ENCODE measurements around the gene RAPGEF1. TPM values are rescaled to one million over a fixed set of nuclear protein-coding genes. Genes with fewer than 3 reads are reported as not detected.

The RAPGEF1 gene
- total RNA-seq, 2 experiments from 2014 or later, result 149 to 158 TPM

DNA sequence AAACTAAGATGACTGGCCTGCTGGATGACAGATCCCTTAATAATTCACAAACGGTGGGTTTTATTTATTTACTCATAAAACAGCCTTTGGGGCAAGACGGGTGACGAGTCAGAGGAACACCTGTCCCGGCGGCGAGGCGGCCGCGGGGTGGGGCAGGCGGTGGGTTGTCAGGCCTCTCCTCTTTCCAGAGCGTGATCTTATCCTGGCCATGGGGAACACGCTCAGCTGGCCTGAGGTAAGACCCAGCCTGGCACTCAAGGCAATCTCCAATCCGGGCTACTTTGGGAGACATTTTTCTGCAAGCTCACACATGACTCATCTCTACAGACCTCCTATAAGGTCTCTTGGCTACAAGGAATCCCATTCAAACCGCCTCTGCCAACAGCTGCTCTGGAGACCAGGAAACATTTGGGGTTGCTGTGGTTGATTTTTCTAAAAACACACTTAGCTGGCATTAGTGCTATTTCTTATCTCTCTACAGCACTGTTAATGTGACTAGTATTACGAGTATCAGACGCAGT lies 6.3 kb downstream of the RAPGEF1 start:
- Mint-ChIP-seq H3K9me3 (no peaks in the 10 kb centered on the region), H3K36me3 (ENCODE audit: low read depth) (peaks cover 41% of the 10 kb centered on the region), H3K4me1 (peaks cover 85% of the 10 kb centered on the region), H3K27ac (peak overlapping the region; percentile 99), H3K4me3 (peak overlapping the region; percentile 71), H3K27me3 (no peaks in the 10 kb centered on the region)
- DNase-seq, result peak; percentile 59
- POLR2A ChIA-PET, result interaction anchor here (0.7 to 14.7 kb wide), 16 partner anchors 9 to 361 kb away, joined by 3 to 362 read pairs (median 8); no protein-coding TSS in a partner anchor
- CTCF ChIA-PET, result interaction anchor here (0.6 to 8.0 kb wide), 9 partner anchors 20 to 384 kb away, joined by 3 to 87 read pairs (median 5); no protein-coding TSS in a partner anchor

DNA sequence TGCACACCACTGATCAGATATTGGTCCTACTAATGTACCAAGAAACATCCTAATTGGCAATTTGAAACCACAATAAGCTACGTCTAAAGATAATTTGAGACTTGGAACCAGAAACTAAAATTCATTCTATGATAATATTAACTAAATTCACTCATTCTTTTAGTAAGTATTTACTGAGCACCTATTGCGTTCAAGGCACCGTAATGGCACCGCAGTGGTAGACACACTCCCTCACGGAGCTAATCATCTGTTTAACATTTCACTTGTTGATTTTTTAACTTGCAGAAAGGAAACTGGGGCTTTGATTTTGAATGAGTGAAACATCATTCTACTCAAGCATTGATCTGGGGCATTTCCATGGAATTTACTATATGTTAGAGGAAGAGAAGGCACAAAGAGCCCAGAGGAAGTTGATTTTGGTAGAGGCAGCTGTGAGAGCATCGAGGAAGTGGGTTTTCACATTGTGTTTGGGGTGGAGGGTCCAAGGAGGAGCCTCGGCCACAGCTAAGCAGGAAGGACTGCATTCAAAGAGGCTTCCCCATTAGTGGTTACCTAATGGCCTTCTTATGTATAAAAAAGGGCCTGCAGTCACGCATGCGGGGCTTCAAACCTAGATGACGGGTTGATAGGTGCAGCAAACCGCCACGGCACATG lies 7.1 kb downstream of the RAPGEF1 start:
- Mint-ChIP-seq H3K27ac (peak overlapping the region; percentile 99), H3K9me3 (no peaks in the 10 kb centered on the region), H3K36me3 (ENCODE audit: low read depth) (peaks cover 38% of the 10 kb centered on the region), H3K4me1 (peaks cover 92% of the 10 kb centered on the region), H3K4me3 (peak overlapping the region; percentile 71), H3K27me3 (no peaks in the 10 kb centered on the region)
- ChIA-PET POLR2A (interaction anchor here (1.1 to 14.7 kb wide), 20 partner anchors 8 to 476 kb away, joined by 3 to 362 read pairs (median 9); partner anchors contain the start of gene RAPGEF1), CTCF (interaction anchor here (0.7 to 8.0 kb wide), 17 partner anchors 11 to 609 kb away, joined by 3 to 87 read pairs (median 6); no protein-coding TSS in a partner anchor)
- DNase-seq, result peak; percentile 70

DNA sequence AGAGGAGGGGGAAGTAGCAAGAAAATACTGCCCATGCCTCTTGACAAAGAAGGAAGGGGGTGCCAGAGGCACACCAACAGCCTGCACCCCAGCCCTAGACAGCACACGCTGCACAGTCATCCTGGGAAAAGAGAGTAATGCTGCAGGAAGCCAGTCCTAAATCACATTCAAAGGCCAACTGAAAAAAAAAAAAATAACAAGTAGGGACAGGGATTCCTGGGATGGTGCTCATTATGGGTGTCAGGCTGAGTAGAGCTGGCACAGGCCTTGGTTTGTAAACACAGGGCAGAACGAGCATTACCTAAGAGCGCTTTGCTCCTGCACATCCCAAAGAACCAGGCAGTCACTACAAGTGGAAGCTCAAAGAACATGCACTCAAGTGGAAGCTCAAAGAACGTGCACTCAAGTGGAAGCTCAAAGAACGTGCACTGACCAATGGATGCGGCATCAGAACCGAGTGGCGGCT lies 7.8 kb downstream of the RAPGEF1 start:
- CTCF ChIA-PET, result interaction anchor here (0.7 to 8.0 kb wide), 19 partner anchors 10 to 608 kb away, joined by 3 to 87 read pairs (median 5); no protein-coding TSS in a partner anchor
- POLR2A ChIA-PET, result interaction anchor here (0.6 to 14.7 kb wide), 28 partner anchors 8 to 1687 kb away, joined by 3 to 362 read pairs (median 7); partner anchors contain the start of gene RAPGEF1
- Mint-ChIP-seq H3K36me3 (ENCODE audit: low read depth) (peaks cover 36% of the 10 kb centered on the region), H3K9me3 (no peaks in the 10 kb centered on the region), H3K27me3 (no peaks in the 10 kb centered on the region), H3K27ac (peak overlapping the region; percentile 99), H3K4me1 (peaks cover 94% of the 10 kb centered on the region), H3K4me3 (peak overlapping the region; percentile 71)
- peak; percentile 31 for DNase-seq

DNA sequence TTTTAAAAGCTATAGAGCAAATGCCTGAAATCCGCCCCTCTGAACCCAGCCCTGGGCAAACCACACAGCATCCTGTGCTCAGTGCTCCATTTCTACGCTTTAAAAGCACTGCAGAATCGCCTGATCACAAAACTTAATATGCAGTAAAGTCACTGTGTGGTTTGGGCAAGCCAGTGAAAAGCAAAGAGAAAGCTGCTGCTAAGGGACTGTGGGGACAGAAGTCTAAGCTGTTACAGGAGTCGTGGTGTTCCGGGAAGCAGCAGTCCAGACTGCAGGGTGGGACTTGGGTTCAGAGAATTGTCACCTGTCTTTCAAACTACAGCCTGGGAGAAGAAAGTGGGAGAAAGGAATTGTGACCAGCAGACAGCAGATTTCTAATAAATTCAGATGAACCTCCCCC lies 8.2 kb downstream of the RAPGEF1 start:
- Mint-ChIP-seq H3K9me3 (no peaks in the 10 kb centered on the region), H3K4me1 (peaks cover 94% of the 10 kb centered on the region), H3K27me3 (no peaks in the 10 kb centered on the region), H3K4me3 (peak overlapping the region; percentile 71), H3K27ac (peak overlapping the region; percentile 99), H3K36me3 (ENCODE audit: low read depth) (peaks cover 32% of the 10 kb centered on the region)
- ChIA-PET CTCF (interaction anchor here (0.5 to 8.0 kb wide), 16 partner anchors 9 to 251 kb away, joined by 3 to 87 read pairs (median 6); no protein-coding TSS in a partner anchor), POLR2A (interaction anchor here (0.6 to 14.7 kb wide), 25 partner anchors 9 to 1687 kb away, joined by 3 to 362 read pairs (median 7); partner anchors contain the start of gene RAPGEF1)
- peak; percentile 74 for DNase-seq

DNA sequence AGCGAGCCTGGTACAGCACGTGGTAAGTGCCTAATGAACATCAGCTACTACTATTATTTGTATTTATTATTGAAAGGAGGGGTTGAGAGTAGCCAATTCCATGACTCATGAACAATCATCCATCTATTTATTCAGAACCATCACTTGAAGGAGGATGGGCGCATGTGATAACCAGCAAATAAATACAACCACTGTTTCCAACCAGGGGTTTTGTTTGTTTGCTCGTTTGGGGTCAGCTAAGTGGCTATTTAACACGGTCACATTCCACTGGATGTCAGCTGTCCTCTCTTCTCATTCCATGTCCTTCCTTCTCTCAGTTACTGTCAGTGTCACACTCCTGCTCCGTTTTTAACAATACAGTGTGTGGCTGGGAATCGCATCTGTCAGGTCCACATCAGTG lies 8.6 kb downstream of the RAPGEF1 start:
- ChIA-PET POLR2A (interaction anchor here (0.7 to 14.7 kb wide), 23 partner anchors 8 to 475 kb away, joined by 3 to 362 read pairs (median 9); partner anchors contain the start of gene RAPGEF1), CTCF (interaction anchor here (0.5 to 8.0 kb wide), 14 partner anchors 9 to 250 kb away, joined by 3 to 87 read pairs (median 6); no protein-coding TSS in a partner anchor)
- Mint-ChIP-seq H3K27ac (peak overlapping the region; percentile 99), H3K36me3 (ENCODE audit: low read depth) (peaks cover 32% of the 10 kb centered on the region), H3K9me3 (no peaks in the 10 kb centered on the region), H3K4me3 (peak overlapping the region; percentile 71), H3K4me1 (peaks cover 94% of the 10 kb centered on the region), H3K27me3 (no peaks in the 10 kb centered on the region)
- no peak for DNase-seq

DNA sequence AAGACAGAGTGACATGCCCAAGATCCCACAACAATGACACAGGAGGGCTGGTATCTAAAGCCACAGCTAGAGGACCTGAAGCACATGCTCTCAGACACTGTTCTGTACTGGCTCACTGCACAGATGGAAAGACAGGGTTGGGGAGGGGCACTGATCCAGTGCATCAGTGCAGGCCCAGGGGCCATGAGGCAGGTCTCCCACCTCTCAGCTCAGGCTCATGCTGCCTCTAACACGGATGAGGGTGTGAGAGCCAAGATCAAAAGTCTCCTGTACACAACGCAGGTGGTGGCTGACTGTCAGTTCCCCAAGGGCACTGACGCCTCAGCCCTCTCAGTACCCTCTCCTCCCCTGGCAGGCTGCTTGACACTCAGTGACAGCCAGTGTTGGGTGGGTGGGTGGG lies 10.9 kb downstream of the RAPGEF1 start:
- Mint-ChIP-seq H3K27me3 (no peaks in the 10 kb centered on the region), H3K4me3 (peak overlapping the region; percentile 53), H3K36me3 (ENCODE audit: low read depth) (peaks cover 21% of the 10 kb centered on the region), H3K9me3 (no peaks in the 10 kb centered on the region), H3K27ac (peak overlapping the region; percentile 99), H3K4me1 (peaks cover 90% of the 10 kb centered on the region)
- DNase-seq, result peak; percentile 52
- POLR2A ChIA-PET, result interaction anchor here (0.7 to 14.7 kb wide), 17 partner anchors 9 to 512 kb away, joined by 3 to 362 read pairs (median 5); partner anchors contain the start of genes POMT1 and RAPGEF1
- CTCF ChIA-PET, result interaction anchor here (0.9 to 8.0 kb wide), 6 partner anchors 9 to 60 kb away, joined by 3 to 87 read pairs (median 4); no protein-coding TSS in a partner anchor

DNA sequence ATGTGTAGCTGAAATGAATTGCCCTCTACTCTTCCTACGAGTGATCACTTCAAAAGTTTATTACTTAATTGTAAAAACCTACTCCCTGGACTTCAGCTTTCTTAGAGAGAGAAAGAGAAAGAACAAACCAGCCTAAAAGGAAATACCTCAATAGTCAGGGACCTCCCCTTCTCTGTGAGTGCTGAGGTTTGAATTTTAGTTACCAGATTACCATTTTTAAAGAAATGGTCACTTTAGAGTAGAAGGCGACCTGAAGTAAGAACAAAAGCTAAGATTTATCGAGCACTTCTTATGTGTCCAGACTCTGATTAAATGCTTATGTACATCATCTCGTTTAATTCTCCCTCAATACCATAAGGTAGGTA lies 11.3 kb downstream of the RAPGEF1 start:
- POLR2A ChIA-PET, result interaction anchor here (0.7 to 14.7 kb wide), 18 partner anchors 9 to 513 kb away, joined by 3 to 362 read pairs (median 5); partner anchors contain the start of genes POMT1 and RAPGEF1
- Mint-ChIP-seq H3K9me3 (no peaks in the 10 kb centered on the region), H3K4me3 (peak overlapping the region; percentile 53), H3K27me3 (no peaks in the 10 kb centered on the region), H3K36me3 (ENCODE audit: low read depth) (peaks cover 23% of the 10 kb centered on the region), H3K4me1 (peaks cover 88% of the 10 kb centered on the region), H3K27ac (peak overlapping the region; percentile 99)
- CTCF ChIA-PET, result interaction anchor here (0.9 to 8.0 kb wide), 7 partner anchors 9 to 58 kb away, joined by 3 to 87 read pairs (median 5); no protein-coding TSS in a partner anchor
- DNase-seq, result no peak

DNA sequence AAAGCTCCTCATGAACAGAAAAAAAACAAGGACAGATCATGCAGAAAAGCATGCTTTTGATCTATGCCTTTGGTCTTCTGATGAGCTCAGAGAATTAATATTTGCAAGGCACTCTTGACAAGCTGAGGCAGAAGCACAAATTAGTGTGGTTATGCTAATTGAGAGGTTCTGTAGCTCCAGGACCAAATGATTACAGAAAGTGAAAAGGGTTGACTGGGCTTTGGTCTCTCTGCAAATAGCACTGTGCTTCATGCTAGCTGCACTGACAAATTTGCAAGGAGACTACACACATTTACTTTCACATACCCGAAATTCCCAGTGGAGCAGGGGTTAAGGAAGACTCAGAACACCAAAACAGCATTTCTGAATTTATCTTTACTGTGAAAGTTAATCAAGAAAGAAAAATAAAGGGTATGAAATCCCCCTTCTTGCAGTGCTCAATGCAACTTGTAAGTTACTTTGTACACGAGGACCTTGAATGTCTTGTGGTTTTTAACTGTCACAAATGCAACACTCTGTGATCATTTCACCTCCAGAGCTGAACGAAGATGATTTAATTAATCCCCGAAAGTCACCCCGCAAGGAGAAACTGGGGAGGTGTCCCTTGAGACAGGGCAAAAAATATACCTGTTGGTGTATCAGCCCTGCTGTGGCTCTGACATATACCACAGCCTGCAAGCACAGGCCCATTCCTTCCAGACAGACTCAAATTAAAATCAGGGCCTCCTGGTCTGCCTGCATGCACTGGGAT lies 11.9 kb downstream of the RAPGEF1 start:
- peak overlapping the region; percentile 99 for H3K27ac Mint-ChIP-seq
- H3K4me1 Mint-ChIP-seq, result peaks cover 88% of the 10 kb centered on the region
- no peaks in the 10 kb centered on the region for H3K9me3 Mint-ChIP-seq
- no peaks in the 10 kb centered on the region for H3K27me3 Mint-ChIP-seq
- ChIA-PET POLR2A (interaction anchor here (0.7 to 14.7 kb wide), 22 partner anchors 9 to 513 kb away, joined by 3 to 362 read pairs (median 5); partner anchors contain the start of genes POMT1 and RAPGEF1), CTCF (interaction anchor here (0.6 to 8.0 kb wide), 12 partner anchors 9 to 471 kb away, joined by 3 to 87 read pairs (median 5); partner anchors contain the start of gene RAPGEF1)
- no peak for DNase-seq
- peak overlapping the region; percentile 53 for H3K4me3 Mint-ChIP-seq
- H3K36me3 Mint-ChIP-seq (ENCODE audit: low read depth), result peaks cover 27% of the 10 kb centered on the region

DNA sequence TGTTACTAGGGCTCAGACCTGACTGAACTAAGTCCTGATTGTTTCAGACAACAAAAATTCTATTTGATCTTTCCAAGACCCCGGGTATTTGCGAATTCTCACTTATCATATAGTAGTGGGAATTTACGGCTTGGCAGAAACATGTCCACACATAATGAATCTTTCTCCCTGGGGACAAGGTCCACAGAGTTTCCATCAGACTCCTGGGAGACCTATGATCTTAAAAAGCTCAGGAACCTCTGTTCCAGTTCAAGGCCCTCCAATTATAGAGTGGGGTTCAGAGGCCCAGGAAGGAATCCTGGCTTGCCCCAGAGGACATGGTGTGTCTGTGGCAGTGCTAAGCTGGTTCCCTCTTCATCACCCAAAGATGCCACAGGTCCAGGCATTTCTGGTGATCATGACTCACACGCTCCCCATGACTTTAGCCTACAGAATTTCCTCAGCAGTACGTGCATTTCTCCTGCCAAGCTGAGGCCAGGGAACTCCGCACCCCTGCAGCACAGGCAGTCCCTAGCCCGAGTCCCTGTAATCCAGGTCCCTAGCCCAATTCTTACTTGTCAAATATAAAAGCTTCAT lies 12.6 kb downstream of the RAPGEF1 start:
- CTCF ChIA-PET, result interaction anchor here (0.9 to 8.0 kb wide), 10 partner anchors 8 to 136 kb away, joined by 3 to 87 read pairs (median 5); partner anchors contain the start of gene RAPGEF1
- no peak for DNase-seq
- peaks cover 83% of the 10 kb centered on the region for H3K4me1 Mint-ChIP-seq
- POLR2A ChIA-PET, result interaction anchor here (0.7 to 14.7 kb wide), 17 partner anchors 8 to 514 kb away, joined by 3 to 362 read pairs (median 5); partner anchors contain the start of genes POMT1 and RAPGEF1
- no peaks in the 10 kb centered on the region for H3K9me3 Mint-ChIP-seq
- peak overlapping the region; percentile 99 for H3K27ac Mint-ChIP-seq
- H3K4me3 Mint-ChIP-seq, result peak overlapping the region; percentile 53
- H3K36me3 Mint-ChIP-seq (ENCODE audit: low read depth), result peaks cover 28% of the 10 kb centered on the region
- H3K27me3 Mint-ChIP-seq, result no peaks in the 10 kb centered on the region

DNA sequence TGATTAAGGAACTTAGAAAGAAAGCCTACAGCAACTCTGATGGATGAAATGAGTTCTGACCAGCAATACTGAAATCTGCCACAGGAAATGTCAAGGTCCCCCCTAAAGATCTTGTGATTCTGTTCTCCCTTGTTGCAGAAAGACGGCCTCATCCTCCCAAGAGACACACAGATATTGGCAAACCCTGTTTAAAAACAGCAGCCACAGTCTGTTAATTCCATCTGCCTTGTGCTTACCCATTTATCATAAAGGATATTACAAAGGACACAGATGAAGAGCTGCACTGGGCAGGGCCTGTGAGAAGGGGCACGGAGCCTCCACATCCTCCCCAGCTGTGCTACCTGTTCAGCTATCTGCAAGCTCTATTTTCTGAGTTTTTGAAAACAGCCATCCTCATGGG lies 15.2 kb downstream of the RAPGEF1 start:
- no peaks in the 10 kb centered on the region for H3K9me3 Mint-ChIP-seq
- H3K27ac Mint-ChIP-seq, result peak overlapping the region; percentile 44
- ChIA-PET CTCF (interaction anchor here (0.7 to 2.0 kb wide), 4 partner anchors 14 to 139 kb away, joined by 4 to 8 read pairs (median 4); no protein-coding TSS in a partner anchor), POLR2A (interaction anchor here (0.6 to 4.4 kb wide), 5 partner anchors 9 to 56 kb away, joined by 3 to 25 read pairs (median 3); no protein-coding TSS in a partner anchor)
- H3K36me3 Mint-ChIP-seq (ENCODE audit: low read depth), result peaks cover 44% of the 10 kb centered on the region
- DNase-seq, result no peak
- H3K4me1 Mint-ChIP-seq, result peaks cover 84% of the 10 kb centered on the region
- H3K4me3 Mint-ChIP-seq, result no peak overlapping the region
- no peaks in the 10 kb centered on the region for H3K27me3 Mint-ChIP-seq

DNA sequence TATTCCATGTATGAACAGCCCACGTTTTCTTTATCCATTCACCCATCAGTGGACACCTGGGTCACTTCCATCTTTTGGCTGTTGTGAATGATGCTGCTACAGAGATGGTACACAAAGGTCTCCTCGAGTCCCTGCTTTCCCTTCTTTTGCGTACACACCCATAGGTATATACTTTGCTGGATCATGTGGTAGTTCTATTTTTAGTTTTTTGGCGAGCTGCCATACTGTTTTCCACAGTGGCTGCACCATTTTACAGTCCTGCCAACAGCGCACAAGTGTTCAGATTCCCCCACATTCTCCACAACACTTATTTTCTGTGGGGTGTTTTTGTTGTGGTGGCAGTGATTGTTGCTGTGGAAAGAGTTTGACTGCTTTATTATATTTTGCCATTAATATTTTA lies 16.2 kb downstream of the RAPGEF1 start:
- no peaks in the 10 kb centered on the region for H3K27me3 Mint-ChIP-seq
- H3K36me3 Mint-ChIP-seq (ENCODE audit: low read depth), result peaks cover 42% of the 10 kb centered on the region
- H3K4me1 Mint-ChIP-seq, result peaks cover 84% of the 10 kb centered on the region
- no peaks in the 10 kb centered on the region for H3K9me3 Mint-ChIP-seq
- H3K27ac Mint-ChIP-seq, result no peak overlapping the region
- CTCF ChIA-PET, result no interaction called here
- POLR2A ChIA-PET, result interaction anchor here (0.8 to 4.4 kb wide), 5 partner anchors 8 to 96 kb away, joined by 3 to 25 read pairs (median 3); no protein-coding TSS in a partner anchor
- no peak for DNase-seq
- H3K4me3 Mint-ChIP-seq, result no peak overlapping the region
